Germinal center (tissue), 1 donor: ENCODE data around the gene MAPK12.

Experiments
- DNase-seq: peaks from one replicate; pipeline ENCODE4 v3.0.0; 2012; ENCODE audit warnings: mixed read lengths, low spot score

MAPK12 gene

GRCh38 chr22:50267591-50268390 lies 6.3 kb upstream of the MAPK12 start:
- peak; percentile 81 for DNase-seq

DNA sequence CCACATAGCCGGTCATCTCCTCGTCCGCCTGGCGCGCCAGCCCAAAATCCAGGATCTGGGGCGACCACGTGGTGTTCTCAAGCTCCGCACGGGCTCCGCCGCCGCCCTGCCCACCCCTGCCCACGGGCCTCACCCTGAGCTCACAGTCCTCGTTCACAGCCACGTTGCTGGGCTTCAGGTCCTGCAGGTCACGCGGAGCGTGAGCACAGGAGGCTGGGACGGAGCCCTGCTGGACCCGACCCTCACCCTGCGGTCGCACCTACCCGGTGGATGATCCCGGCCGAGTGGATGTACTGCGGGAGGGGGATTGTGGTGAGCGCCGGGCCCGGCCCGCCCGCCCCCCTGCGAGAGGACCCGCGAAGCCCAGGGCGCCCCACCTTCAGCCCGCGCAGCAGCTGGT lies 5.5 kb upstream of the MAPK12 start:
- DNase-seq, result no peak

DNA sequence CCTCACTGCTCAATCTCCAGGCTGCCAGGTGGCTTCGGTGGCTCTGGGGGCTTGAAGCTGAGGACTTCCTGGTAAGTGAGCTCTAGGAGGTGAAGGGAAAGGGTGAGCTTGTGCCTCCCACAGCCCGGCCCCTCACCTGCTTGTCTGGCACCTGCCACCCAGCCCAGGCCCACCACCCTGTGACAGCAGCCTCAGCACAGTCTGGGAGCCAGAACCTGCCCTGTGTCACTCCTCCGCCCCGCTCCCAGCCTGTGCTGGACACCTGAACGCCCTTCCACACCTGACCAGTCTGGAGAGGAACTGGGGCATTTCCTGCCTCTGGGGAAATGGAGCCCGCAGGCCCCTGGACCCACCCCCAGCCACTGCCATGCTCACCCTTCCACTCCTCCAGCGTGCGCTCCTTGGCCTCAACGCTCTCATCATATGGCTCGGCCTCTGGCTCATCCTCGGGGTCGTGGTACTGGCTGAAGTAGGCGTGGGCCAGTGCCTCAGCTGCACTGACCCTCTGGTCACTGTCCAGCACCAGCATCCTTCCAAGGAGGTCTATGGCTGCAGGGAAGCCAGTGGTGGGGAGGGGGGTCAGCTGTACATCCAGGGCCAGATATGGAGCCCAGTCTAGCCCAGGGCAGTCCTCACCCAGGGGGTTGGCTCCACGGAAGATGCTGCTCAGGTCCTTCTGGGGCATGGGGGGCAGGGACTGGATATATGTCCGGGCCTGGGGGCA lies 3.6 kb upstream of the MAPK12 start:
- DNase-seq, result no peak

DNA sequence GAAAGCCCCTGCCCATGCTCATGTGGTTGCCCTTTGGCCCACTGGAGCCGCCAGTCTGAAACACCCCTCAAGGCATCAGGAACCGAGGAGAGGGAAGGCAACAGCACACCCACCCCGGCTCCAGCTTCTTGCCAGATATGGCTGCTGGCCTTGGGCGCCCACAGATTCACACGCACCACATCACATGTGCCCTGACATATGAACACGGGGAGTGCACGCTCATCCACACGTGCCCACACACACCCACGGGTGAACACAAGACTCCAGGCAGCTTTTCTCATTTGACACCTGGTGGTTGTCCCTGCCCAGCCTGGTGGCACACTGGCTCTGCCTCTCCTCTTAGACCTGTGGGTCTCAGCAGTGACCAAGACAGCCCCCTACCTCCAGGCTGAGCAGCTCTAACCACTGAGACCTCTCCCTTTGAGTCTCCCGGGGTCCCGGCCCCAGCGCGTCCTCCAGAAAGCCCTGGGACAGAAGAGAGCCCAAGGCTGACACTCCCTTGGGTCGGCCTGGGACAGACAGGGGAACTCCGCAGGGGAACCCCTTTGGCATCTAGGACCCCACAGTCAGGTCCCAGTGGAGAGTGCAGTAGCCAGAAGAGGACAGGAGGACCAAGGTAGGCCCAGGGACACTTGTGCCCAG lies 2.7 kb upstream of the MAPK12 start:
- DNase-seq, result no peak

- no peak for DNase-seq
These were observed 1.6 kb upstream of the MAPK12 start for GRCh38 chr22:50262973-50263617.

- DNase-seq, result no peak
These were observed 1.0 kb upstream of the MAPK12 start for GRCh38 chr22:50262460-50262911.

DNA sequence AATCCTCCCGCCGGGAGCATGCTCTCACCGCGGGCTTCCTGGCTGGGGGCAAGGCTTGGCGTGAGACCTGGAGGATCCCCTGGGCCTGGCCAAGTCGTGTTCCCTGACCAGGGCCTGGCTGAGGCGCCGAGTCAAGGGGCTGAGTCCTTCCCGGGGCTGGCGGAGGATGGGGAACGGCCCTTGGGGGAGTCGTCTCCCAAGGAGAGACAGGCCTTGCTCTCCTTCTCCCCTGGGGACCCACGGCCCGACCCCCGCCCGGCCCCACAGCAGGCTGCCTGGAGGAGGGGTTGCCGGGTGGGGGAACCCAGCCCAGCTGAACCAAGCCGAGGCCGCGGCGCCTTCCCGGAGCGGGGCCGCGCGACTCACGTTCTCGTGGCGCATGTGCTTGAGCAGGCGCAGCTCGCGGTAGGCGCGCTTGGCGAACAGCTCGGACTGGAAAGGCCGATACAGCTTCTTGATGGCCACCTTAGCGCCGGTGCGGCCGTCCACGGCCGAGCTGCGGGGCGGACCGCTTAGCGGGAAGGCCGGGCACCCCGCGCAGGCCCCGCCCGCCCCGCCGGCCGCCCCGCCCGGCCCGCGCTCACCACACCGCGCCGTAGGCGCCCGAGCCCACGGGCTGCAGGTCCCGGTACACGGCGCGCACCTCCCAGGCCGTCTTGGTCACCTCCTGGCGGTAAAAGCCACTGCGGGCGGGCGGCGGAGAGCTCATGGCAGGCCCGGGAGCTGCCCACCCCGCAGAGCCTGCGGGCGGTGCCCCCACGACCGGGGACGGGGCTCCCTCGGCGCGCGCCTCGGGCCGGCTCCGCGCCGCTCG lies 475 bp downstream of the MAPK12 start:
- no peak for DNase-seq

DNA sequence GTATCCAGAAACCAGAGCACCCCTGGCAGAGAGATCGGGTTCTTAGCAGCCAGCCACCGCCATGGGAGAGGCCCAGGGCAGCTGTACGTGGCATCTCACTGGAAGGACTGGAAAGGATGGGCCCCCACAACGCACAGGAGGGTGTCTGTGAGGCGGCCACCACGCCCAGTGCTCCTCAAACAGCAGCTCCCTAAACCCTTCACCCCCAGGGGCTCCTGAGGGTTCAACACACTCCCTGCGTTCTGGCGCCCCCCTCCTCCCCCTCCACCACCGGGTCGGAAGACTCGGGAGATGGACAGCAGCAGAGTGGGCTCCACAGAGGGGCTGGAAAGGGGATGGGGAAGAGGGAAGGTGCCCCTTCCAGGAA lies 1.1 kb downstream of the MAPK12 start:
- no peak for DNase-seq

DNA sequence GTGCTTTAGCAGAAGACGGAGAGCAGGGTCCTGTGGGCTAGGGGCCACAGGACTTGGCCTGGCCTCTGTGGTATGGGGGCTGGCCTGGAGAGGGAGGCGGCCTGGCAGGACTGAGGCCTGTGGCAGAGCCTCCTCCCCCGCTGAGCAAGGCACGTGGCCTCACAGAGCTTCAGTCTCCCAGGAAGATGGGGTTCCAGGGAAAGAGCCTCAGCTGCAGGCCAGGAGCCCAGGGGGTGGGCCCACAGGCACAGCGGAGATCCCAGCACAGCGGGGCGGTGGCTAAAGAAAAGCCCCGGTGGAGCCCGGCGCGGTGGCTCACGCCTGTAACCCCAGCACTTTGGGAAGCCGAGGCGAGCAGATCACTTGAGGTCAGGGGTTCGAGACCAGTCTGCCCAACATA lies 2.2 kb downstream of the MAPK12 start:
- DNase-seq, result no peak

GRCh38 chr22:50258361-50259292 lies 2.9 kb downstream of the MAPK12 start:
- DNase-seq, result no peak

DNA sequence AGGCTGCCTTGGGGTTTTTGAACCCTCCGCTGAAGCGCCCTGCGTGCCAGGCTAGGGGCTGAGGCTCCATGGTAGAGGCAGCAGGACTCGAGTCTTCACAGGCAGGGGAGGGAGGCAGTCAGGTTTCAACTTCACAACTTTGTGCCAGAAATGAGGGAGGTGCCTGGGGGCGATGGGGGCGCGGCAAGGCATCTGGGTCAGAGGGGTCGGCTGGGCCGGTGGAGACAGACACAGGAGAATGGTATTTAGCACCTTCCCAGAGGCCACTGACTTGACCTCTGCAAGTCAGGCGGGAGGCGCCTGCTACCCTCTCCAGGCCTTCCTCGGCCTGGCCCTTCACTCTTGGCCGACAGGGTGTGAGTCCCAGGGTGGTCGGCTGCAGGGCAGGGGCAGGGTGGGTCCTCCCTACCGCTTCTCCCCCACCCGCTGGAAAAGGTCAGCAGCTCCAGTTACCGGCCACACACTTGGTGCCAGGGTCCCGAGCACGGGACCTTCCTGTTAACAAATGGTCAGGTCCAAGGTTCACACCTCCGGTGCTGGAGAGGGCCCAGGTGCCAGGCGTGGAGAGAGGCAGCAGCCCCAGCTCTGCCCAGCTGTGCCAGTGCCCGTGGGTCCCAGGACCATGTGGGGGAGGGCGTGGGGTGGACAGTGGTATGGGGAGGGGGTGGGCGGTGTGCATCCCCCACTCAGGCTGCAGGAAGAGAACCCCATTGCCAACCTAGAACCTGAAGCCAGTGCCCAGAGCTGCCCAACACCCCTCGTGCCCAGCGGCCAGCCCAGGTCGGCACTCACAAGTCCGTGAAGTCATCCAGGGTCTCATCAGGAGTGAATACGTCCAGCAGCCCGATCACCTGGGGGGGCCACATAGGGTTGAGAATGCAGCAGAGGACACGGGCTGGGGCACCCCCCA lies 3.8 kb downstream of the MAPK12 start:
- DNase-seq, result no peak

DNA sequence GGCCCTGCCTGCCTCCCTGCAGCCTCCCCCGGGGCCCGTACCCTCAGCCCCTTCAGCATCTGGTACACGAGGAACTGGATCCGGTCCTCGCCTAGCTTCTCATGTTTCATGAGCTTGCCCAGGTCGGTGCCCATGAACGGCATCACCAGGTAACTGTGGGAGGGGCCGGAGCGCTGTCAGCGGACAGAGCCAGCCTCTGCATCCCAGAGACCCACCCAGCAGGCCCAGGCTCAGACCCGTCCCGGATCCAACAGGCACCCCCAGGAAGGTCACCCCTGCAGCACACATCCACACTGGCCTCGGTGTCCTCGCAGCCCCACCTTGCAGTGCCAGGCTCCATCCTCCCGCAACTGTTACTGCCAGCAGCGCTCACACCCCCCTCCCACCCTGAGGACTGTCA lies 4.4 kb downstream of the MAPK12 start:
- DNase-seq, result no peak

DNA sequence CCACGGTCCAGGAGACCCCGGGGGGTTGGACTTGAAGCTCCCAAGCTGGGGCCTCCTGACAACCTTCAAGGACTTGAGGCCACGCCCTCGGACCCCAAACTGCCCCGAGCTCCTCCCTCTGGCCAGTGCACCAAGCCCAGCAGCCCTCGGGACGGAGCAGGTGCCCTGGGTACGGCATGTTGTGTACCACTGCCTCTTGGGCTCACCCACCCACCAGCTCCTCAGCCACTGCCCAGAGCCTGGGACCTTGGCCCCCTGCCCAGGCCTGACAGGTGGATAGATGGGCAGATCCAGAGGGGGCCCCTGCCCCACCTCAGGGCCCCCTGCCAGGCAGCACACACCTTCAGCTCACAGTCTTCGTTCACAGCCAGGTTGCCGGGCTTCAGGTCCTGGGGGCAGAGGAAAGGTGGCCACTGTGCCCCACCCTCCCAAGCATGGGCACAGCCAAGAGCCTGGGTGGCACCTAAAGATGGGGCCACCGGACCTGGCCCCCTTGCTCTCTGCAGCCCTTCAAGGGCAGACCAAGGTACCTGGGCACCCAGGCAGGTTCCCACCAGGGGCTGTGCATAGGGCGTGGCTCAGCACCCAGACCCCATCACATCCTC lies 5.1 kb downstream of the MAPK12 start:
- no peak for DNase-seq

- DNase-seq, result no peak
These were observed 5.9 kb downstream of the MAPK12 start for GRCh38 chr22:50255607-50256006.

DNA sequence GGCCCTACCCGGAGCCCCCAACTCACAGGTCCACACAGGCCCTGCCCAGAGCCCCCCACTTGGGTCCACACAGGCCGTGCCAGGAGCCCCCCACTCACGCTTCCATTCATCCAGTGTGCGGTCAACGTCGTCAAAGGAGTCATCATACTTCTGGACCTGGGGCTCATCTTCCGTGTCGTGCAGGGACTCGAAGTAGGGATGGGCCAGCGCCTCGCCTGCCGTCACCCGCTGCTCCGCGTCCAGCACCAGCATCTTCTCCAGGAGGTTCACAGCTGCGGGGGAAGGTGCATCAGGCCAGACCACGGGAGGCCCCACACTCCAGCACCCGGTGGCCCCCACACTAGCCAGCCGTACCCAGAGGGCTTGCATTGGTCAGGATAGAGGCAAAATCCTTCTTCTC lies 6.4 kb downstream of the MAPK12 start:
- DNase-seq, result no peak

DNA sequence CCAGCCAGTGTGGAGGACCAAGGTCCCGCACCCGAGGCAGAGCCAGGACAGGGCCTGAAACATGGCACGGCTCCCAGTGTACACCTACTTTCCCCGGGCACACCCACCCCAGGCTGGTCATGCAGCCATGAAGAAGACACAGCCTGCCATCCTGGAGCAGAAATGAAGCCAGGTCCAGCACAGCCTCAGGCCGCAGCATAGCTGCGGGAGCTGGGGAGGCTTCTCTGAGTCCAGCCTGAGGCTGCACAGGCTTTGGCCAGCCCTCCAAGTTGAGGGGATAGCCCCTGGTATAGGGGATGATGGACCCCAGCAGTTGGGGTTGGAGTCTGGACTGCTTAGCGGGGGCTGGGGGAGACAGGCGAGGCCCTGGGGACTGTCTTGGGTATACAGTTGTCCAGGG lies 7.5 kb downstream of the MAPK12 start:
- no peak for DNase-seq

GRCh38 chr22:50253046-50253915 lies 8.2 kb downstream of the MAPK12 start:
- DNase-seq, result no peak
